Hindlimb muscle (tissue), 1 donor: ENCODE data around the gene DTNB. TPM values are rescaled to one million over a fixed set of nuclear protein-coding genes. Genes with fewer than 3 reads are reported as not detected.

Experiments
- DNase-seq: peaks from one replicate; pipeline ENCODE4 v3.0.0-alpha.2; 2013
- polyA plus RNA-seq: library from polyadenylated mRNA; unstranded; fragments of 120-200 nt; gene quantifications from one replicate; pipeline ENCODE4 v1.2.1, GENCODE V29; 2013; ENCODE audit not compliant: insufficient read length

The DTNB gene
- polyA plus RNA-seq, 1 donor = 4.7 TPM

DNA sequence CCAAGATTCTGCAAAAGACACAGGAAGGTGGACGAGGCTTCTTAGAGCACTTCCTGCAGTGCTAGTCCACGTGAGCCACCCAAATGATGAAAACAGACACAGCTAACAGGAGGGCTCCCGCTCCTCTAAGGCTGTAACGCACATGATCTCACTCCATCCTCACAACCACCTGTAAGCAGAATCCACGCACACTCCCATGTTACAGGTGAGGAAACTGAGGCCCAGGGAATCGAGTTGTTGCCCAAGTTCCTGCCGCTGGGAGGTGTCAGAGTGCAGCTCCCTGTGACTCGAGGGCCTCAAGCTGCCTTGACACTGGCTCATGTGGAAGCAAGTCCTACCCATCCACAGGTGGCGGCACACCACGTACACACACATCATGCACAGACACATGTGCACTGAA, 336.1 kb downstream of the DTNB start:
- DNase-seq = no peak

DNA sequence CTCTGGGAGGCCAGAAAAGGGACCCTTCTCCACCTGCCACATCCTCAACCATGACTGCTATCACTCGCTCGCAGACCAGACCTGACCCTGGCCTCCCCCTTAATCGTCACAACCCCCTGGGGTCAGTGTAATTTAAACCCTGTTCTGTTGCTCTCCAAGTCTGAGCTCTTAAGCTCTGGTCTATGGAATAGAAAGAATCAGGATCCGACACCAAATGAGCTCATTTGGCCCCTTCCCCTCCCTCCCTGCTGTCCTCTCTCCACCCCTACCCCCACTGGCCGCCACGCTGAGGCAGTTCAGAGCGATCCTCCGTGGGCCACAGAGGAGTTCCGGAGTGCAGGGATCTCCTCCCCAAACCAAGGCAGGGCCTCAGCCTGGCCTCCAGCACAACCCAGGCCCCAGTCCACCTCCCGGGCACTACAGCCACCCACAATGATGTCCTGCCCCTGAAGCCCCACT, 337.0 kb downstream of the DTNB start:
- peak; percentile 26 for DNase-seq

DNA sequence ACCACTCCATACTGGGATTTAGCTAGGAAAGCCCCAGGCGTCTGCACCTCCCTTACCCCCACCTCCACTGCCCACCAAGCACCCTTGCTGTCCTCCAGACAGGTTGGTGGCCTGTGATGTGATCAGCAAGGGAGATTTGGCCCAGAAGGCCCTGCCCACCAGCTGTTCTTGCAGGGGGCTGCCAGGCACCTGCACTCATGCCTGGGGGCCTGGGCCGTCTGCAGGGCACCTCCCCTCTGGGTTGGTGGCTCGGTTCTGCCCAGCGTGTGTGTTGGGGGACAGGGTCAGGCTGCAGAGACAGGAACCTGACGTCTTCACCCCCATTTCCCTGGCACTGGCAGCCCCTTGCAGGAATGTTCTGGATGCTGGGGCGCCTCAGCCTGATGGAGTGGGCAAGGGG, 337.4 kb downstream of the DTNB start:
- no peak for DNase-seq

DNA sequence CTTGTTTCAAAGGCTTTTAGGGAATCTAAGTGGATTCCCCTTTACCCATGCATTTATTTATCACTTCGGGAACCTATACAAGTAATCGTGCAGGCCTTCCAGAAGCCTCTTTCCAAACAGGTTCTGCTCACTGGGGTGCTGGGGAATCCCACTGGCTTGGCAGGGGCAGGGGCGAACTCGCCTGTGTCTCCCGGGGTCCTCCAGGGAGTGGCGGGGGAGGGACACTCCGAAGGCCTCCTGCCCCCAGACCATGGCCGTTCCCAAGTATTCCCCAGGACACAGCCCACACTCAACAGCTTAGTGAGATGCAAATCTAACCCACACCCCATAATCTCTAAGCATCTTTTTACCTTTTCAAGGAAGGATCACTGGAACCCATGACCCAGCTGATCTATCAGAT, 338.2 kb downstream of the DTNB start:
- DNase-seq = no peak

DNA sequence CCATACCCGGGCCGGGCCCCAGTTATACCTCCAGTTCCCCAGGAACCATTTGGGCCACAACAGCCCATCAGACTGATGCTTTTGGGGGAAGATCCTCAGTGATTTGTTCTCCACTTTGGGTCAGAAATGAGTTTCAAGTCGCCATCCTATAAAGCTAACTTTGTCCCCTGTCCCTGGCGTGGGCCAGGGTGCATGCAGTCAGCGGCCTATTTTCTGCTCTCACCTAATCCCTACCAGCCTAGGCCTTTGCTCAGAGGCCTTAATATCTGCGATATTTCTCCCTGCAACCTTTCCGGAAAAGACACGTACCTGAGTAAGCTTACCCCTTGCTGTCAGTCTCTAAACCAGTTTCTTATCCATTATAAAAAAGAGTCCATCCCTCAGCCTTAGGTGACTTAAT, 338.9 kb downstream of the DTNB start:
- no peak for DNase-seq

DNA sequence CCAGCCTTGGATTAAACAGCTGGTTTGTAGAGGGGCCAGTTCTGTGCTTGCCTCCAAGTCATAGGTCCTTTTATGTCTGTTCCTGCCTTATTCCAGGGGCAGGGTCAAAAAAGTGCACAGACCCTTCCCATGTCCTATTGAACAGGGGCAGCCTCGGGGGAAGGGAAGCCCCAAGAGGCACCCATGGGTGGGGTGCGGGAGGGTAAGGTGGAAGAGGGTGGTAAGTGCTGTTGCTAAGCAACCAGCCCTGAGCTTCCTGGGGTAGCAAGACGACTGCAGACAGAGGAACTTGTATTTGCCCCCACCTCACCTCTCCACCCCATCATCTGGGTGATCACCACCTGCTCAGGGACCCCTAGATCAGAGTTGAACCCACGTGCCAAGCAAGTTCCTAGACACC, 339.4 kb downstream of the DTNB start:
- no peak for DNase-seq

DNA sequence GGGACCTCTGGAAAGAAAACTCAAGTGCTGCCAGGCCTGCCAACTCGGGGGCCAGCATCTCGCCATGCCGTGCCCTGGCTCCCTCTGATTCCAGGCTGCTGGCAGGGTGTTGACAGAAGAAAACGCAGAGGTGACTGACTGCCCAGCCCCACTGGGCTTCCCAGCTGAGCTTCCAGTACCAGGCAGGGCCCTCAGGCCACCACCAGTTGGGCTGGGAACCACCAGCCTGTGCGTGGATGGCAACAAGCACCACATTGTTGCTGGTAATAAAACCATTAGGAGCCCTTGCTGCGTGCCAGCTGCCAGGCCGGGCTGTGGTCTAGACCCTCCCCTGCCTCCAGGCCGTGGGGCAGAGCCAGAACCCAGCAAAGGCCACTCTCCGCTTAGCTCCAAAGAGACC, 340.8 kb downstream of the DTNB start:
- no peak for DNase-seq

DNA sequence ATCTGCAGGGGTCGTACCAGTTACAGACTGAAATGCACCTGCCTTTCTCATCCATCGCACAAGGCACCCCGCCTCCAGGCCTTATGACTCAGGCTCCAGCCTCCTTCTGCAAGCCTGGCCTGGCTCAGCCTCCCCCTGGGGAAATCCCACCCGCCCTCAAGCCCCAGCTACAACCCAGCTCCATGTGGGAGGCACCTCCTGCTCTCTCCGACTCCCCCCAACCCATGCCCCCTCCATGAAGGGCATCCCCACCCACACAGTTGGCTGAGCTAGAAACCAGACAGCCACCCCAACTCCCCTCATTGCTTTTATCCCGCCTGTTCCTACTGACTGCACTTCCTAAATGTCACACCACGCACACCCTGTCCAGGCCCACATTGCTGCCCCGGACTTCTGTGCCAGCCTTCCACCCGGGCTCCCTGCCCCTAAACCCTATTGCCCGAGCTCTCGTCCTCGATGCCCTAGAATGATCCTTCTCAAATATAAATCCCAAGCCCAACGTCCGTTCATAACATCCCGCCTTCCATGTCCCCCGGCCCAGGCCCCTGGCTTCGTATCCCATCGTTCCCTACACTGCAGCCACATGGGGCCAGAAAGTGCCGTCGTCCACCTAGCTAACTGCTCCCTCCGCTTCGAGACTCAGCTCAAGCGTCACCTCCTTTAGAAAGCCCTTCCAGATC, 341.6 kb downstream of the DTNB start:
- DNase-seq = no peak

DNA sequence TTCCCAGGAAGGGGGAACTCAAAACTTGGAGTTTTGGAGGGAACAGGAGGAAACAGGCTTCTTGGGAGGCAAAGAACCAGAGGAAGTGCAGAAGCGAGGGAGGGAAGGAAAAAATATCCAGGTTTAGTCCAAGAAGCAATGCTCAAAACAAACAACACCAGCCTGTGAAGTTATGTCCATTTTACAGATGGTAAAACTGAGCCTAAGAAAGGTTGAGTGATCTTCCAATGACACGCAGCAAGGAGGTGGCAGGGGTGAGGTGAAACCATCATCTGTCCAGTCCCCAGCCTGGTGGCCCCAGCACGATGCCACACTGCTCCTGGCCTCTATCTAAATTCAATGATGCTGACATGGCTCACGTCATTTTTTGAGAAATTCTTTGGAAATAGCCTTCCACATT, 342.4 kb downstream of the DTNB start:
- no peak for DNase-seq

DNA sequence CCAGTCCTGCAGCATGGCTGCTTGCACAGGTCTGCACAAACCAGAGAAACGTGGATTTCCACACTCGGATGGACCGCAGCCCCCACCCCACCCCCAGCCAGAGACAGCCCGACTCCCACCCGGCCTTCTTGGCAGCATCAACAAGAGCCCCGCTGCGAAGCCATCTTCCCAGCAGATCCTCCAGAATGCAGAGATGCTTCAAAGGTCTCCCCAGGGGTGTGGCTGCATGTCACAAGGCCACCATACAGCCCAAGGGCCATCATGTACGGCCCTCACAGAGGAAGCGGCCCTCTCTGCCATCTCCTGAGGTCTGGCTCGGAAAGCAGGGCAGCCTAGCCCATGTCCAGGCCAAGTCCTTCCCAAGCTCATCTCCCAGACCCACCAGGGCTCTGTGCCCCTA, 343.1 kb downstream of the DTNB start:
- DNase-seq = no peak

DNA sequence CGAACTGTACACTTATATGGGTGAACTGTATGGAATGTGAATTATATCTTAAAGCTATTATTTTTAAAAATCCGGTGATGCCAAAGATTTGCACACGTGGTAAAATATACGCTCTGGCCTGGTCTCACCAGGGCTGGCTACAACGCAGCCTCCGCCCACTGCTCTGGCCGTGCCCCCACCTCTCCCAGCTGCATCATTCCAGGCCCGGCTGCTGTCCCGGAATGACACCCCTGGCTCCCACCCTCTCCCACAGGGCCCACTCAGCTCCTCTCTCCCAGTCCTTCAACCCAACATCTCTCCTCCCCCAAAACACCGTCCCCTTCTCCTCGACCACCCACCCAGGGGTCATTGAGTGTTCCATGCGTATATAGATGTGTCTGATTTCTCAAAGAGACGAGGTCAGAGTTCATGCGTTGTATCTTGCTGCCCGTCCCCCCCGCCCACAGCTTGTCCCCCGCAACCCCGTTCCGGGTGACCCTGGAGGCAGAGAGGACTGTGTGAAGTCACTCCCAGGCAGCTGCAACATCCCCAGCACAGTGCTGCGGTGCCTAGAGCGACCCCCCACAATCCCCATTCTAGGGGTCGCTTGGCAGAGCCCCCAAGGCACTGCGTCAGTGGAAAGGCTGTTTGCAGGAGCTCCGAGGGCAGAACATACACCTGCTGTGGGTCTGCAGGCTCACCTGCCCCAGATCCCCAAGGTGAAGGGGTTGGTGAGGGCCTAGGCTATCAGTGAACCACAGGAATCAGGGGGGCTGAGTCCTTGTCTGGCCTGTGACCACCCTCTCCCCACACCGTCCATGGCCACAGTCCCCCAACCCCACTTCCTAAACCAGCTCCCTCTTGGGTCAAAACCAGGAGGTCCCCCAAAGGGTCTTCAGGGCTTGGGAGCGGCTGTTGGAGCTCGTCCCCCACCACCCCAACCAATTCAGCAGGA, 345.0 kb downstream of the DTNB start:
- DNase-seq = no peak

Other genes with a start within 250 kb of the DTNB start
- gene ASXL2, start 204.9 kb upstream of the DTNB start, polyA plus RNA-seq = 11.4 TPM